GM12878 (cell line): ENCODE data around the gene ASCL4. TPM values are rescaled to one million over a fixed set of nuclear protein-coding genes. Genes with fewer than 3 reads are reported as not detected.
A peak's percentile ranks its signal among the peaks of the same experiment; 100 is the strongest.

ENCODE experiments used
- CBX3 ChIP-seq: fragments of 200-600 bp; sonication (generic); IDR thresholded peaks from 2 replicates; pipeline ENCODE4 v1.6.1; 2016; ENCODE audit warnings: low read depth, borderline replicate concordance
- CHD4 ChIP-seq: fragments of 200-600 bp; sonication (generic); IDR thresholded peaks from 2 replicates; pipeline ENCODE4 v1.6.1; 2016; ENCODE audit warnings: mild to moderate bottlenecking
- EGR1 ChIP-seq, 2 experiments: IDR thresholded peaks; 1 replicate in 1 of 2; 2 replicates in 1 of 2; pipeline ENCODE4 v1.6.1; 2011 to 2012; ENCODE audit warnings: low read depth in 2 of 2, low read length in 2 of 2, borderline replicate concordance in 1 of 2, mild to moderate bottlenecking in 1 of 2, moderate library complexity in 1 of 2
- IRF4 ChIP-seq: IDR thresholded peaks from 2 replicates; pipeline ENCODE4 v1.6.1; 2011; ENCODE audit warnings: low read depth, low read length
- JUND ChIP-seq: IDR thresholded peaks from 2 replicates; pipeline ENCODE4 v1.6.1; 2012; ENCODE audit warnings: low read depth, mild to moderate bottlenecking, low read length, improper control_type of control experiment, moderate library complexity
- KLF5 ChIP-seq: fragments of 450-650 bp; IDR thresholded peaks from 2 replicates; pipeline ENCODE4 v1.6.1; 2014; ENCODE audit warnings: mild to moderate bottlenecking; ENCODE audit not compliant: partially characterized antibody
- MEF2B ChIP-seq: fragments of 450-650 bp; IDR thresholded peaks from 2 replicates; pipeline ENCODE4 v1.6.1; 2018; ENCODE audit warnings: mild to moderate bottlenecking, moderate library complexity; ENCODE audit not compliant: partially characterized antibody, poor library complexity, severe bottlenecking
- NBN ChIP-seq: fragments of 450-650 bp; IDR thresholded peaks from 2 replicates; pipeline ENCODE4 v1.6.1; 2016
- NRF1 ChIP-seq: conservative IDR thresholded peaks from 2 replicates; pipeline ENCODE4 v1.6.1; 2011; ENCODE audit warnings: mild to moderate bottlenecking, low read depth, low read length, improper control_type of control experiment
- PAX8 ChIP-seq: fragments of 450-650 bp; IDR thresholded peaks from 2 replicates; pipeline ENCODE4 v1.6.1; 2017; ENCODE audit warnings: mild to moderate bottlenecking, moderate library complexity
- RAD21 ChIP-seq: IDR thresholded peaks from 2 replicates; pipeline ENCODE4 v1.6.1; 2011; ENCODE audit warnings: mild to moderate bottlenecking, low read depth, low read length, moderate library complexity; ENCODE audit not compliant: insufficient read depth
- SREBF1 ChIP-seq: IDR thresholded peaks from 2 replicates; pipeline ENCODE4 v1.6.1; 2012; ENCODE audit warnings: mild to moderate bottlenecking, low read length
- ZNF384 ChIP-seq: IDR thresholded peaks from 2 replicates; pipeline ENCODE4 v1.6.1; 2012; ENCODE audit warnings: low read depth, mild to moderate bottlenecking, low read length, improper control_type of control experiment, borderline replicate concordance
- polyA plus RNA-seq, 11 experiments: library from polyadenylated mRNA; depleted of rRNA in 4 of 11; unstranded in 6 of 11; stranded (reverse) in 5 of 11; fragments of >200 nt; fragmentation: Nextera tagmentation in 4 of 11; fragmentation: Illumina TruSeq in 1 of 11; extraction: Ambion mirVana in 4 of 11; extraction: Trizol in 1 of 11; gene quantifications; 1 replicate in 1 of 11; 2 replicates in 10 of 11; pipeline versions ENCODE4 v1.2.1 to v1.2.3, GENCODE V29; 2011 to 2016; ENCODE audit warnings: inconsistent platforms in 2 of 11, missing spikeins in 2 of 11, low read depth in 1 of 11
- total RNA-seq, 4 experiments: library from RNA; depleted of rRNA in 3 of 4; stranded (reverse); fragments of >200 nt in 3 of 4; fragmentation: Illumina TruSeq in 1 of 4; extraction: Trizol in 1 of 4; gene quantifications; 2 replicates each; pipeline versions ENCODE4 v1.2.1 to v1.2.3, GENCODE V29; 2013 to 2021
- TF ChIP-seq, protein P1 (sequence below): fragments of 450-650 bp; IDR thresholded peaks from 2 replicates; pipeline ENCODE4 v1.6.1; 2017; ENCODE audit warnings: mild to moderate bottlenecking, low read depth, inconsistent platforms; ENCODE audit not compliant: poor library complexity, severe bottlenecking
- TF ChIP-seq, protein P2 (sequence below): fragments of 450-650 bp; IDR thresholded peaks from 2 replicates; pipeline ENCODE4 v1.6.1; 2017; ENCODE audit warnings: antibody characterized with exemption, mild to moderate bottlenecking, moderate library complexity
- TF ChIP-seq, protein P3 (sequence below): IDR thresholded peaks from 2 replicates; pipeline ENCODE4 v1.6.1; 2011; ENCODE audit warnings: low read depth, mild to moderate bottlenecking, low read length, moderate library complexity, borderline replicate concordance; ENCODE audit errors: extremely low read depth
- TF ChIP-seq, protein P4 (sequence below): IDR thresholded peaks from 2 replicates; pipeline ENCODE4 v1.6.1; 2011; ENCODE audit warnings: mild to moderate bottlenecking, low read depth, low read length, moderate library complexity; ENCODE audit not compliant: insufficient replicate concordance
- TF ChIP-seq, protein P5 (sequence below): IDR thresholded peaks from 2 replicates; pipeline ENCODE4 v1.6.1; 2012; ENCODE audit warnings: mild to moderate bottlenecking, low read depth, low read length

Gene ASCL4
- total and polyA plus RNA-seq, 10 of the 15 experiments (the other 5 are each of a cell fraction or from before 2014, with no cell fraction given) = not detected

DNA sequence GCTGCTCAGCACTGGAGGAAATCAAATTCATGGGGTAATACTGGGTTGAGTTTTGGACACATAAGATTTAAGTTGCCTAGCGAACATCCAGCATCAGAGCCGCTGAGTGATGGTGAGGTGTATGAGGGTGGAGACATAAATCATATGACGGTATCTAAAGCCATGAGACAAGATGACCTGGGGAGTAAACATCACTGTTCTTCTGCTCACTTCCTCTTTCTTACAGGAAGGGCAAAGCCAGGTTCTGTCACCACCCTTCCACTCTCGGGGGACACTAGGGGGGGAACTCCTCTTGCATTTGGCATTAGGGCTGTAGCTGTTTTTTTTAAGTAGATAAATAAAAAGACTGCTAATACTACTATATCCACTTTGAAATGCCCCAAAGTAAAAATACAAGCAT lies 37.6 kb upstream of the ASCL4 start (continued):
- peak; percentile 76; the same call in 1 of the 2 replicates for TF ChIP-seq IRF4
- TF ChIP-seq SREBF1 = no peak
- TF ChIP-seq, protein P1, sequence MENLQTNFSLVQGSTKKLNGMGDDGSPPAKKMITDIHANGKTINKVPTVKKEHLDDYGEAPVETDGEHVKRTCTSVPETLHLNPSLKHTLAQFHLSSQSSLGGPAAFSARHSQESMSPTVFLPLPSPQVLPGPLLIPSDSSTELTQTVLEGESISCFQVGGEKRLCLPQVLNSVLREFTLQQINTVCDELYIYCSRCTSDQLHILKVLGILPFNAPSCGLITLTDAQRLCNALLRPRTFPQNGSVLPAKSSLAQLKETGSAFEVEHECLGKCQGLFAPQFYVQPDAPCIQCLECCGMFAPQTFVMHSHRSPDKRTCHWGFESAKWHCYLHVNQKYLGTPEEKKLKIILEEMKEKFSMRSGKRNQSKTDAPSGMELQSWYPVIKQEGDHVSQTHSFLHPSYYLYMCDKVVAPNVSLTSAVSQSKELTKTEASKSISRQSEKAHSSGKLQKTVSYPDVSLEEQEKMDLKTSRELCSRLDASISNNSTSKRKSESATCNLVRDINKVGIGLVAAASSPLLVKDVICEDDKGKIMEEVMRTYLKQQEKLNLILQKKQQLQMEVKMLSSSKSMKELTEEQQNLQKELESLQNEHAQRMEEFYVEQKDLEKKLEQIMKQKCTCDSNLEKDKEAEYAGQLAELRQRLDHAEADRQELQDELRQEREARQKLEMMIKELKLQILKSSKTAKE = no peak
- TF ChIP-seq, protein P2, sequence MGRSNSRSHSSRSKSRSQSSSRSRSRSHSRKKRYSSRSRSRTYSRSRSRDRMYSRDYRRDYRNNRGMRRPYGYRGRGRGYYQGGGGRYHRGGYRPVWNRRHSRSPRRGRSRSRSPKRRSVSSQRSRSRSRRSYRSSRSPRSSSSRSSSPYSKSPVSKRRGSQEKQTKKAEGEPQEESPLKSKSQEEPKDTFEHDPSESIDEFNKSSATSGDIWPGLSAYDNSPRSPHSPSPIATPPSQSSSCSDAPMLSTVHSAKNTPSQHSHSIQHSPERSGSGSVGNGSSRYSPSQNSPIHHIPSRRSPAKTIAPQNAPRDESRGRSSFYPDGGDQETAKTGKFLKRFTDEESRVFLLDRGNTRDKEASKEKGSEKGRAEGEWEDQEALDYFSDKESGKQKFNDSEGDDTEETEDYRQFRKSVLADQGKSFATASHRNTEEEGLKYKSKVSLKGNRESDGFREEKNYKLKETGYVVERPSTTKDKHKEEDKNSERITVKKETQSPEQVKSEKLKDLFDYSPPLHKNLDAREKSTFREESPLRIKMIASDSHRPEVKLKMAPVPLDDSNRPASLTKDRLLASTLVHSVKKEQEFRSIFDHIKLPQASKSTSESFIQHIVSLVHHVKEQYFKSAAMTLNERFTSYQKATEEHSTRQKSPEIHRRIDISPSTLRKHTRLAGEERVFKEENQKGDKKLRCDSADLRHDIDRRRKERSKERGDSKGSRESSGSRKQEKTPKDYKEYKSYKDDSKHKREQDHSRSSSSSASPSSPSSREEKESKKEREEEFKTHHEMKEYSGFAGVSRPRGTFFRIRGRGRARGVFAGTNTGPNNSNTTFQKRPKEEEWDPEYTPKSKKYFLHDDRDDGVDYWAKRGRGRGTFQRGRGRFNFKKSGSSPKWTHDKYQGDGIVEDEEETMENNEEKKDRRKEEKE = no peak
- TF ChIP-seq ZNF384 = peak; percentile 73; the same call in 1 of the 2 replicates
- no peak for TF ChIP-seq JUND
- no peak for TF ChIP-seq CBX3
- peak; percentile 51; the same call in 1 of the 2 replicates for TF ChIP-seq NBN
- TF ChIP-seq CHD4 = no peak
- TF ChIP-seq MEF2B = peak; percentile 70
- TF ChIP-seq, protein P3, sequence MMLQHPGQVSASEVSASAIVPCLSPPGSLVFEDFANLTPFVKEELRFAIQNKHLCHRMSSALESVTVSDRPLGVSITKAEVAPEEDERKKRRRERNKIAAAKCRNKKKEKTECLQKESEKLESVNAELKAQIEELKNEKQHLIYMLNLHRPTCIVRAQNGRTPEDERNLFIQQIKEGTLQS = no peak
- no peak for TF ChIP-seq PAX8
- TF ChIP-seq, protein P4, sequence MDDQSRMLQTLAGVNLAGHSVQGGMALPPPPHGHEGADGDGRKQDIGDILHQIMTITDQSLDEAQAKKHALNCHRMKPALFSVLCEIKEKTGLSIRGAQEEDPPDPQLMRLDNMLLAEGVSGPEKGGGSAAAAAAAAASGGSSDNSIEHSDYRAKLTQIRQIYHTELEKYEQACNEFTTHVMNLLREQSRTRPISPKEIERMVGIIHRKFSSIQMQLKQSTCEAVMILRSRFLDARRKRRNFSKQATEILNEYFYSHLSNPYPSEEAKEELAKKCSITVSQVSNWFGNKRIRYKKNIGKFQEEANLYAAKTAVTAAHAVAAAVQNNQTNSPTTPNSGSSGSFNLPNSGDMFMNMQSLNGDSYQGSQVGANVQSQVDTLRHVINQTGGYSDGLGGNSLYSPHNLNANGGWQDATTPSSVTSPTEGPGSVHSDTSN = peak; percentile 65
- TF ChIP-seq RAD21 = peak; percentile 36; the same call in 1 of the 2 replicates
- TF ChIP-seq KLF5 = no peak
- no peak for TF ChIP-seq EGR1 (IDR thresholded peaks at IDR 0.05; ENCODE audit: borderline replicate concordance in 1 of 2, low read depth in 2 of 2, low read length in 2 of 2)
- TF ChIP-seq, protein P5, sequence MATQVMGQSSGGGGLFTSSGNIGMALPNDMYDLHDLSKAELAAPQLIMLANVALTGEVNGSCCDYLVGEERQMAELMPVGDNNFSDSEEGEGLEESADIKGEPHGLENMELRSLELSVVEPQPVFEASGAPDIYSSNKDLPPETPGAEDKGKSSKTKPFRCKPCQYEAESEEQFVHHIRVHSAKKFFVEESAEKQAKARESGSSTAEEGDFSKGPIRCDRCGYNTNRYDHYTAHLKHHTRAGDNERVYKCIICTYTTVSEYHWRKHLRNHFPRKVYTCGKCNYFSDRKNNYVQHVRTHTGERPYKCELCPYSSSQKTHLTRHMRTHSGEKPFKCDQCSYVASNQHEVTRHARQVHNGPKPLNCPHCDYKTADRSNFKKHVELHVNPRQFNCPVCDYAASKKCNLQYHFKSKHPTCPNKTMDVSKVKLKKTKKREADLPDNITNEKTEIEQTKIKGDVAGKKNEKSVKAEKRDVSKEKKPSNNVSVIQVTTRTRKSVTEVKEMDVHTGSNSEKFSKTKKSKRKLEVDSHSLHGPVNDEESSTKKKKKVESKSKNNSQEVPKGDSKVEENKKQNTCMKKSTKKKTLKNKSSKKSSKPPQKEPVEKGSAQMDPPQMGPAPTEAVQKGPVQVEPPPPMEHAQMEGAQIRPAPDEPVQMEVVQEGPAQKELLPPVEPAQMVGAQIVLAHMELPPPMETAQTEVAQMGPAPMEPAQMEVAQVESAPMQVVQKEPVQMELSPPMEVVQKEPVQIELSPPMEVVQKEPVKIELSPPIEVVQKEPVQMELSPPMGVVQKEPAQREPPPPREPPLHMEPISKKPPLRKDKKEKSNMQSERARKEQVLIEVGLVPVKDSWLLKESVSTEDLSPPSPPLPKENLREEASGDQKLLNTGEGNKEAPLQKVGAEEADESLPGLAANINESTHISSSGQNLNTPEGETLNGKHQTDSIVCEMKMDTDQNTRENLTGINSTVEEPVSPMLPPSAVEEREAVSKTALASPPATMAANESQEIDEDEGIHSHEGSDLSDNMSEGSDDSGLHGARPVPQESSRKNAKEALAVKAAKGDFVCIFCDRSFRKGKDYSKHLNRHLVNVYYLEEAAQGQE = no peak
- TF ChIP-seq NRF1 = no peak
